OCI-LY1 (cell line): ENCODE measurements around the gene CFAP46.

Experiments used
- H2AFZ ChIP-seq: fragments of 200-600 bp; sonication (generic), shearing (Covaris generic); 2 replicates; pipeline ENCODE4 v1.6.0; 2014; ENCODE audit warnings: antibody characterized with exemption, mild to moderate bottlenecking, low read length
- H3F3A ChIP-seq: fragments of 200-600 bp; sonication (generic), shearing (Covaris generic); 2 replicates; pipeline ENCODE4 v1.6.0; 2014; ENCODE audit warnings: mild to moderate bottlenecking, antibody characterized with exemption, low read length, moderate library complexity; ENCODE audit not compliant: insufficient read depth
- H3K27ac ChIP-seq: fragments of 200-600 bp; sonication (generic); 2 replicates; pipeline ENCODE4 v1.5.1; 2014; ENCODE audit warnings: low read length, mixed run types, mild to moderate bottlenecking, low read depth; ENCODE audit not compliant: poor library complexity, severe bottlenecking
- H3K27me3 ChIP-seq: fragments of 200-600 bp; sonication (generic); 2 replicates; pipeline ENCODE4 v1.6.0; 2014; ENCODE audit warnings: antibody characterized with exemption, mild to moderate bottlenecking, low read length, moderate library complexity; ENCODE audit not compliant: insufficient read depth
- H3K36me3 ChIP-seq: fragments of 200-600 bp; sonication (generic); 2 replicates; pipeline ENCODE4 v1.6.1; 2014; ENCODE audit warnings: mild to moderate bottlenecking, antibody characterized with exemption, low read length, moderate library complexity, mixed read lengths; ENCODE audit not compliant: insufficient read depth
- H3K4me1 ChIP-seq: fragments of 200-600 bp; sonication (generic); 2 replicates; pipeline ENCODE4 v1.5.1; 2014; ENCODE audit warnings: mild to moderate bottlenecking, low read length, moderate library complexity; ENCODE audit not compliant: insufficient read depth, severe bottlenecking
- H3K4me2 ChIP-seq: fragments of 200-600 bp; sonication (generic), shearing (Covaris generic); 2 replicates; pipeline ENCODE4 v1.6.1; 2014; ENCODE audit warnings: low read length
- H3K4me3 ChIP-seq: fragments of 200-600 bp; sonication (generic); 2 replicates; pipeline ENCODE4 v1.5.1; 2014; ENCODE audit warnings: low read length, low read depth, mild to moderate bottlenecking, mixed read lengths; ENCODE audit not compliant: poor library complexity, severe bottlenecking
- H3K79me2 ChIP-seq: fragments of 200-600 bp; shearing (Covaris generic); 2 replicates; pipeline ENCODE4 v1.6.1; 2016; ENCODE audit warnings: mixed run types, low read length, mixed read lengths; ENCODE audit not compliant: insufficient read depth
- H3K9ac ChIP-seq: fragments of 200-600 bp; sonication (generic), shearing (Covaris generic); 2 replicates; pipeline ENCODE4 v1.6.1; 2014; ENCODE audit warnings: mild to moderate bottlenecking, low read length, mixed read lengths
- H3K9me2 ChIP-seq: fragments of 200-600 bp; sonication (generic), shearing (Covaris generic); 2 replicates; pipeline ENCODE4 v1.6.1; 2014; ENCODE audit warnings: low read depth, mild to moderate bottlenecking, low read length, mixed read lengths
- H3K9me3 ChIP-seq: fragments of 200-600 bp; shearing (Covaris generic); 2 replicates; pipeline ENCODE4 v1.6.1; 2014; ENCODE audit warnings: low read length, mixed read lengths
- H4K20me1 ChIP-seq: fragments of 200-600 bp; sonication (generic), shearing (Covaris generic); 2 replicates; pipeline ENCODE4 v1.6.0; 2016; ENCODE audit warnings: mild to moderate bottlenecking, low read length; ENCODE audit not compliant: insufficient read depth
- EZH2 ChIP-seq: fragments of 200-600 bp; sonication (generic), shearing (Covaris generic); IDR thresholded peaks from 2 replicates; pipeline ENCODE4 v1.8.0; 2017; ENCODE audit warnings: borderline replicate concordance, mixed run types, mild to moderate bottlenecking, antibody characterized with exemption, low read length, moderate library complexity, mixed read lengths
- TF ChIP-seq, protein P1 (sequence below): fragments of 200-600 bp; sonication (generic), shearing (Covaris generic); IDR thresholded peaks from 2 replicates; pipeline ENCODE4 v1.5.1; 2017; ENCODE audit warnings: mild to moderate bottlenecking, antibody characterized with exemption, low read length, moderate library complexity, mixed read lengths

The CFAP46 gene

GRCh38 chr10:132914732-132915131, 27.6 kb downstream of the CFAP46 start:
- Histone ChIP-seq H4K20me1 (no peaks in the 10 kb centered on the region), H3K4me2 (no peak overlapping the region), H2AFZ (no peak overlapping the region), H3K9me3 (no peaks in the 10 kb centered on the region), H3K36me3 (no peaks in the 10 kb centered on the region), H3K9ac (no peak overlapping the region), H3K27ac (no peak overlapping the region), H3K4me3 (no peak overlapping the region), H3K9me2 (no peaks in the 10 kb centered on the region), H3K27me3 (no peaks in the 10 kb centered on the region), H3K4me1 (no peaks in the 10 kb centered on the region), H3K79me2 (no peaks in the 10 kb centered on the region), H3F3A (no peaks in the 10 kb centered on the region)
- TF ChIP-seq, protein P1, sequence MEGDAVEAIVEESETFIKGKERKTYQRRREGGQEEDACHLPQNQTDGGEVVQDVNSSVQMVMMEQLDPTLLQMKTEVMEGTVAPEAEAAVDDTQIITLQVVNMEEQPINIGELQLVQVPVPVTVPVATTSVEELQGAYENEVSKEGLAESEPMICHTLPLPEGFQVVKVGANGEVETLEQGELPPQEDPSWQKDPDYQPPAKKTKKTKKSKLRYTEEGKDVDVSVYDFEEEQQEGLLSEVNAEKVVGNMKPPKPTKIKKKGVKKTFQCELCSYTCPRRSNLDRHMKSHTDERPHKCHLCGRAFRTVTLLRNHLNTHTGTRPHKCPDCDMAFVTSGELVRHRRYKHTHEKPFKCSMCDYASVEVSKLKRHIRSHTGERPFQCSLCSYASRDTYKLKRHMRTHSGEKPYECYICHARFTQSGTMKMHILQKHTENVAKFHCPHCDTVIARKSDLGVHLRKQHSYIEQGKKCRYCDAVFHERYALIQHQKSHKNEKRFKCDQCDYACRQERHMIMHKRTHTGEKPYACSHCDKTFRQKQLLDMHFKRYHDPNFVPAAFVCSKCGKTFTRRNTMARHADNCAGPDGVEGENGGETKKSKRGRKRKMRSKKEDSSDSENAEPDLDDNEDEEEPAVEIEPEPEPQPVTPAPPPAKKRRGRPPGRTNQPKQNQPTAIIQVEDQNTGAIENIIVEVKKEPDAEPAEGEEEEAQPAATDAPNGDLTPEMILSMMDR, result no peak
- TF ChIP-seq EZH2, result no peak

GRCh38 chr10:132913559-132914115, 28.7 kb downstream of the CFAP46 start:
- H3K9ac ChIP-seq, result no peak overlapping the region
- H3K4me2 ChIP-seq, result no peak overlapping the region

GRCh38 chr10:132912713-132913558, 29.4 kb downstream of the CFAP46 start:
- H3K4me3 ChIP-seq, result no peak overlapping the region
- no peak overlapping the region for H3K27ac ChIP-seq
- H3K9me2 ChIP-seq, result no peaks in the 10 kb centered on the region
- no peak overlapping the region for H3K4me2 ChIP-seq
- no peaks in the 10 kb centered on the region for H3K79me2 ChIP-seq
- TF ChIP-seq, protein P1, result no peak
- TF ChIP-seq EZH2, result no peak
- no peaks in the 10 kb centered on the region for H3K27me3 ChIP-seq
- no peak overlapping the region for H2AFZ ChIP-seq
- no peaks in the 10 kb centered on the region for H4K20me1 ChIP-seq
- no peaks in the 10 kb centered on the region for H3K4me1 ChIP-seq
- H3K9ac ChIP-seq, result no peak overlapping the region
- no peaks in the 10 kb centered on the region for H3F3A ChIP-seq
- no peaks in the 10 kb centered on the region for H3K36me3 ChIP-seq
- H3K9me3 ChIP-seq, result no peaks in the 10 kb centered on the region

More at GRCh38 chr10:132913559-132914115, 28.7 kb downstream of the CFAP46 start:
- Histone ChIP-seq H3K9me2 (no peaks in the 10 kb centered on the region), H3K27me3 (no peaks in the 10 kb centered on the region), H3K9me3 (no peaks in the 10 kb centered on the region), H2AFZ (no peak overlapping the region), H4K20me1 (no peaks in the 10 kb centered on the region), H3K79me2 (no peaks in the 10 kb centered on the region), H3K4me1 (no peaks in the 10 kb centered on the region), H3K27ac (no peak overlapping the region), H3K36me3 (no peaks in the 10 kb centered on the region), H3F3A (no peaks in the 10 kb centered on the region), H3K4me3 (no peak overlapping the region)
- TF ChIP-seq, protein P1, result no peak
- no peak for TF ChIP-seq EZH2
